NOMO-1 (cell line): ENCODE data around the gene WDFY4.

Experiments used
- DNase-seq, 2 experiments: peaks; one replicate each; lab custom pipeline; 2025; ENCODE audit not compliant: unreplicated experiment in 2 of 2; lab: John Stamatoyannopoulos, UW

Gene WDFY4

GRCh38 chr10:48767373-48768143 is 82.9 kb downstream of the WDFY4 start:
- no peak for DNase-seq

DNA sequence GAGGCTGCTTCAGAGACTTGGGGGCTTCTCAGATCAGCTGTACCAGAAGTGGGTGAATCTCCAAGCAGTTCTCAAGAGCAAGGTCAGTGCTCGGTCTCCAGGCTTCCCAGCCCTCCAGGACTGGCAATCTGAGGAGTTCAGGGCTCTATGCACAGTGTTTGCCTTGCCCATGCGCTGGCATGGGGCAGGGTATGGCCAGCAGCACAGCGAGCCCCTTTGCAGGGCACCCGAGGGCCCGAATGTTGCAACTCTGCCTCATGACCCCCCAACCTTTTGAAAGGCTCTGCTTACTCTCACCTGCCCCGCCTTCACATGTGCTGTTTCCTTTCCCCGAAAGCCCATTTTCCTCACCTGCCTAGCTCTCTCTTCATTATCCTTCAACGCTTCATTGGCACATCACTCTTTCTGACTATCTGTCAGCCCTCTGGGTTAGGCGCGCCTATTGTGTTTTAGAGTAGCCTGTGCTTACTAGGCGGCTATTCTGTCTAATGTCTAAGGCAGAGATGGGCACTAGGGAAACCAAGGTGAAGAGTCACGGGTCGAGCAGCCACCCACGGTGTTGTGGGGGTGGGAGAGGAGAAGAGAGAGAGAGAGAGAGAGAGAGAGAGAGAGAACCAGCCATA is 83.6 kb downstream of the WDFY4 start:
- DNase-seq: no peak

DNA sequence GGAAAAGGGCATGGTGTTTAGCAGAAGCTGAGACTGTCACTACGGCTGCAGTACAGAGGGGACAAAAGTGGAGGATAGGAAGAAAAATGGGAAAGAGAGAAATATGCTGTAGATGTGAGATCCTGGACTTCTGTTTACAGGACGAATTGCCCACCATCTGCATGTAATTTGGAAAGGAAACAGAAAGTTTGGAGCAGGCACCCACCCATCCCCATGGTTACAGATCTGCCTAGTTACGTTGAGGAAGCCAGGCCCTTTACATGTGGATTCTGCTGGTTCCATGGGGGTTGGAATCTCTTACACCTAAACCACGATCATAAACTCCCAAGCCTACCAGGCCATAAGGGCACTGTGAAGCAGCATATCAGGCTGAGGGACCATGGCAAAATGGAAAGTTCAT is 84.3 kb downstream of the WDFY4 start:
- no peak for DNase-seq

- no peak for DNase-seq
These were observed 85.2 kb downstream of the WDFY4 start for GRCh38 chr10:48769706-48770435.

DNA sequence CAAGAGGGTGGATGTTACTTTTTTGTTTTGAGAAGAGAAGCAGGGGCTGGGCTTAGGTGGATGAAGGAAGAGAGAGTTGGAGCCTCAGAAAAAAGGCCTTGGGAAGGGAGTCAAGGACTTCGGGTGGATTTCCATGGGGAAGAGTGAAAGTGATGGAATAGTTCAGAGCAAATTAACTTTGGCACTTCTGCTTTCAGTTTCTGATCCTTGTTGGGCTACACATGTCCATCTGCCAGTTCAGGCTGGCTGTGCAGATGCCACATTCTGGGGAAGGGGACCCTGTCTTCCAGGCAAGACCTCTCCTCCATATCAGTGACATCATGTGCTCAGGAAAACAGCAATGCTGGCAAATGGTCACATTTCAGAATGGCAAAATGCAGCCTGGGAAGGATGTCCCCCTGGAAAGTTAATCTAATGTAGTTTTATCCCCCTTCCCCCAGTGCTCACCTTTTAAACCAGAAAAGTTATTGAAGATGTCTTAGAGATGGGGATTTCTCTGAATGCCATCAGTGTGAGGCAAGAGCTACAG is 86.0 kb downstream of the WDFY4 start:
- DNase-seq: no peak

DNA sequence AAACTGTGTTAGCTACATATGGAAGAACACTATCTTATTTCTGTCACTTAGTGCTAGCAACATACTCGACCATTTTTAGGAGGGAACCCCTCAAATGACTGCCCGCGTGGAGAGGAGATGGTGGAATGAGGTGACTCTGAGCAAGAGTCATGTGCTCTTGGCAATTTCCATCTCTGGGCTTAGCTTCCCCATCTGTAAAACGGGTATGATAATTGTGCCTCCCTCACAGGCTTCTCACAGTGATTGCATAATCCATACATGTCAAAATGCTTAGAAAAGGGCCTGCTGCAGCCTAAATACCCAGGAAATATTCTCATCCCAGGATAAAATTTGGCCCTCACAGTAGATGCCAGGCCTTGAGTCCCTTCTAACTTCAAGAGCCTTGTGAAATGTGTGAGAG is 86.6 kb downstream of the WDFY4 start:
- no peak for DNase-seq

GRCh38 chr10:48772059-48772458 is 87.4 kb downstream of the WDFY4 start:
- DNase-seq: no peak

DNA sequence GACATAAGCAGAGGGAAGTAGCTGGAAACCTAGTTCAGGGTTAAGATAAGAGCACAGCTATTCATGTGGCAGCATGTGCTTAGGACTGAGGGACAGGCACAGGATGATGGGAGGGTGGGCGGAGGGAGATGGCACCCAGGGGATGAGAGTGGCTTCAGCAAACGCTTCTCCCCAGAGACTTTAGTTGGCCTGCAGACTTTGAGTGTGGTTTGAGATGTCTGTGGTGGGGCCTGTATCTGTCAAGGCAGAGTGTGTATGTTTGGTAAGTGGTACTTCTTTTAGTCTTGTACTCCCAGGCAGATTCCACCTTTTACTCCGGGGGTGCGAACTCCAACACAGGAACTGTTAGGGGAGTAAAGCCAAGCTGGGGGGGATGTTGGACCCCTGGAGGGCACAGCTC is 88.9 kb downstream of the WDFY4 start:
- DNase-seq: no peak

- no peak for DNase-seq
These were observed 89.9 kb downstream of the WDFY4 start for GRCh38 chr10:48774416-48775205.

DNA sequence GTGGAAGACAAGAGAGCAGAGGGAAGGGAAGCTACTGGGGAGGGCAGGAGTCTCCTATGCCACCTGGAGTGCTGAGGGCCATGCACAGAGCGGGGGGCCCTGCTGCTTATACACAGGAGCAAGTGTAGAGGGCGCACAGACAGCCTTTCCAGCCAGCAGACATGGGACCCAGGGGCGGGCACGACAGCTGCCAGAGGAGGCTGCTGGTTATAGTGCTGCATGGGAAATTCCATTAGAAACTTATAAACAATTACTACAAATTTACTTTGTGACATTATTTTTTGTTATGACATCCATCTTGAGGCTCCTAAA is 90.5 kb downstream of the WDFY4 start:
- no peak for DNase-seq

DNA sequence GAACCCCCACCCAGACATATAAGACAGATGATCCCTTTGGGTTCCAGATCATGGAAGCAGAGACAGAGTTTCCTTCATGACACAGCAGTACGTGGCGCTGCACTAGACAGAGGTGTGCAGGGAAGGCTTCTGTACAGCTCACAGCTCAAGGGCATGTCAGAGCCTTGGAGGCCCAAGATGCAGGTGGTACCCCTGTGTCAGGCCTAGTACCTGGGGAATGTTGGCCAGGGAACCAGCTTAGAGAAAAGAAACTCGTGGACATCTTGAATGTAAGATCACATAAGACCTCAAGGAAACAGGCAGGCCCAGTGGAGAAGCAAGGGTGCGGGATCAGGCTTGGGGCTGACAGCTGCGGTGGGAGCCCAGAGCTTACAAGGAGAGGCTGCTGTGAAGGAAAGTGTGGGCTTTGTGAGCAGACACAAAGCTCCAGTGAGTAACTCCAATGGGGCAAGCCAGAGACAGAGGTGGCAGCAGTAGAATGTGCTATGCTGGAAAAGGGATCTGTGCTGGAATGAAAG is 91.4 kb downstream of the WDFY4 start:
- no peak for DNase-seq

DNA sequence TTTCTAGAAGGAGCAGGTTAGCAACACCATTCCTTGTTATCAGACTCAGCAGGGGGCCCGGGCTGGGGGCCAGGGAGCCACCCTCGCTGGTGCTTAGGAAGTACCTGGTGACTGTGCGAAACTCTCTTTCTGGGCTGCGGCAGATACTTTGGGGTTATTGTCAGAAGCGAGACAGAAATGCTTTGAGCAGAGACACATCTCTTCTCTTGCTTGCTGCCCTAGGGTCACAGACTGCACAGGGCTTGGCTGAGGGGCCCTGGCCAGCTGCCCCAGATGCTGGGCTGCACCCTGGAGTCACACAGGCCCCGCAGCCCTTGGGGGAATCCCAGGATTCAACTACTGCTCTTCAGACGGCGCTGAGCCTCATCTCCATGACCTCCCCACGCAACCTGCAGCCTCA is 91.9 kb downstream of the WDFY4 start:
- DNase-seq: no peak

DNA sequence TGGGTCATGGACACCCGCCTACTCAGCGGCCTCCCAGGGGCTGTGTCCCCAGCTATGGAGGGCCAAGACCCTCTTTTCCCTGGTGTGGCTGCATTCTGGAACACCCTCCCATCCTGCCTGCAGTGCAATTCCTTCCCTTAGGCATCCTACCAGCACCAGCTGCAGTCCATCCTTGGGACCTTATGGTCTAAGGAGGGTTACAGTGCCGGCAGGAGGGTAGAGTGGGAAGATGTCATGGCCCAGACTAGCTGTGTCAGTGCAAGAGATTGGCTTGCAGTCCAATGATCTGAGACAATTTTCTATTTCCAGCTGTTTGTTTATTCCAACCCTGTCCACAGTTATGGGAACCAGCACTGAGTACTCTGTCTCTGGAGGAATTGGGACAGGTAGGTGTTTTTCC is 92.4 kb downstream of the WDFY4 start:
- no peak for DNase-seq

DNA sequence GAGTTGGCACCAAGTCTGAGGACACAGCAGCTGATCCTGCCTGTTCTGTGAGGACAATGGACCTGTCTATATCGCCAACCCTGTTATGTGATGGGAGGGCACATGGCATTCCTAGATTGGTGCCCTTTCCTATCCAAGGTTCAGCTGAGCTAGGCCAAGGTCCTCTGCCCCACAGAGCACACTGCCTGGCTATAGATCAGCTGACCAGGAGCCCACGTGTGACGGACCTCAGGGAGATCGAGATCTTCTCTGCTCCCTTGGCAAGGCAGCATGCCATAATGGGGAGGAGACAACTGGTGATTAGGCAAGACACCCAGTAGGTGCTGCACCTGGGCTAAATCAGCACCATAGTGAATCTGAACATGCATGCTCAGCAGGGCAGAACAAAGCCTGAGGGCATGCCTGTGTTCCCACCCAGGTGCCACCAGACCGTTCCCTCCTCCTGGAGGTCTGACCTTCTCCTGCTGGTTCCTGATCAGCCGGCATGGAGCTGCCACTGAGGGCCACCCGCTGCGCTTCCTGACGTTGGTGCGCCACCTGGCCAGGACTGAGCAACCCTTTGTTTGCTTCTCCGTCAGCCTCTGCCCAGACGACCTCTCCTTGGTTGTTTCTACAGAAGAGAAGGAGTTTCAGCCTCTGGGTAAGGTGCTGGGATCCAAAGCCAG is 93.7 kb downstream of the WDFY4 start:
- DNase-seq: no peak

DNA sequence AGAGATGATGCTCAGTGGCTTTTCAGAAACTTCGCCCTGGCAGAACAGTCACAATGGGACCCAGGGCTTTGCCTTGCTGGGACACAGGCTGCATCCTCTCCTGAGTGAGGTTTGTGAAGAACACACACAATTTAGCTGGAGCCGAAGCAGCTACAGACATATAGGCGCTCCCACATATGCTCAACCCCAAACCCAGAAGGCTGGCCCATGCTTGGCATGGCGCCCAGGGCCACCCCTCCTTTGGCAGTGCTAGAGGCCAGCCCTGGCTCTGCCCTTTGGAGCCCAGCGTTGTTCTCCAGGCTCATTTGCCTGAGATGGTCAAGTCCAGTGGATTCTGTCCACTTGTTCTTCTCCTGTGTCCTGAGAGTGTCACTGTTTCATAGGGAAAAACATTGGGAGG is 94.4 kb downstream of the WDFY4 start:
- no peak for DNase-seq

DNA sequence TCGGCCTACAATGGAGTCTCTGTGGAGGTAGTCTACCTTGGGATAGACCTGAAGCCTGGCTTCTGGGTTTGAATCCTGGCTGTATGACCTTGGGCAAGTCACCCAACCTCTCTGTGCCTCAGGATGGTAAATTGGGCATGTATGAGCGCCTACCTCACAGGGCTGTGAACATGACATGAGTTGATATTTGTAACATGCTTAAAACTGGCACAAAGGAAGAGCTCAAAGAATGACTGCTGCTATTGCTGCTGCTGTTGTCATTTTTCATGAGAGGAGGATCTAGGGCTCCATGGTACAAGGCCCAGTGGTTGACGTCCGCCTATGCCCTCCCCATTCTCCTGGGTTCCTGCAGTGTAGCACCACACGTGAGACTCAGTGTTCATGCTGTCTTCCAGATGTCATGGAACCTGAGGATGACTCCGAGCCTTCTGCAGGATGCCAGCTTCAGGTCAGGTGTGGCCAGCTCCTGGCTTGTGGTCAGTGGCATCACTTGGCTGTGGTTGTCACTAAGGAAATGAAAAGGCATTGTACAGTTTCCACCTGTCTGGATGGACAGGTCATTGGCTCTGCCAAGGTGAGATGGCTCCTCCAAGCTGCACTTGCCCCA is 95.0 kb downstream of the WDFY4 start:
- no peak for DNase-seq

GRCh38 chr10:48780341-48780740 is 95.7 kb downstream of the WDFY4 start:
- no peak for DNase-seq

DNA sequence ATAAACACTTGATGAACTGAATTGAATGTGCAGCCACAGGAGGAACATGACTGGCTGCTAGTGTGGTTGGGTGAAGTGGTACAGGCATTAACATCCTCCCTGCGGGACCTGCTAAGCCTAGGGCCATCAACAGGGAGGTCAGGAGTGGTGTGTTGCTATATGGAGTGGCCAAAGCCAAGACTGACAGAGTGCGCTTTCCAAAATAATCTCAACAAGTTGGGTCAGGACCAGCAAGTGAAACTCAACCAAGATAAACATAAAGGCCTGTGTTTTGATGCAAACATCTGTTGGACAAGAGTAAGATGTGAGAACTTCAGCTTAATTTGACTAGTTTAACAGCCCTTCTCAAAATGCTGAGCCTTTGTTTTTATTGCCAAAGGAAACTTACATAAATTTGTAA is 97.7 kb downstream of the WDFY4 start:
- DNase-seq: no peak

DNA sequence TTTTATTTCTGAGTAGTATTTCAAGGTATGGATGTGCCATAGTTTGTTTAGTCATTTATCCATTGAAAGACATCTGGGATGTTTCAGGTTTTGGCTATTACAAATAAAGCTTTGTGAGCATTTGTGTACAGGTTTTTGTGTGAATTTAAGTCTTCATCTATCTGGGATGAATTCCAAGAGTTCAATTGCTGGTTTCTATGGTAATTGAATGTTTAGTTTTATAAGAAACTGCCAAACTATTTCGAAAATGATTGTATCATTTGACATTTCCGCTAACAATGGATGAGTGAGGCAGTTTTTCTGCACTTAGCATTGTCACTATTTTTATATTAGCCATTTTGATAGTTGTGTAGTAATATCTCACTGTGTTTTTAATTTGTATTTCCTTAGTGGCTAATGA is 99.4 kb downstream of the WDFY4 start:
- DNase-seq: no peak

DNA sequence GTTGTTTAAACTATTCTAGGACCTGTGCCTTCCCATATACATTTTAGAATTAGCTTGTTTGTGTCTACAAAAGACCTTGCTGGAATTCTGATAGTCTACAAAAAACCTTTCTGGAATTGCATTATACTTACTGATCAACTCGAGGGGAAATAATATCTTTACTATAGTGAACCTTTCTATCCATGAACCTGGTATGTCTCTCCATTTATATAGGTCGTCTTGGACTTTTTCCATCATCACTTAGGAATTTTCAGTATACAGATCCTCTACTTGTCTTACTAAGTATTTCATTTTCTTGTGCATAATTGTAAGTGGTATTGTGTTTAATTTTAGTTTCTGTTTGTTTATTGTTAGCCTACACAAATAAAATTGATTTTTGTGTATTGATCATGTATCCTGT is 101.1 kb downstream of the WDFY4 start:
- DNase-seq: no peak
